OCI-LY7 (cell line): Measurements from ENCODE around the gene GPX6.

Source experiments
- EZH2phosphoT487 ChIP-seq: fragments of 200-600 bp; sonication (generic); IDR thresholded peaks from 2 replicates; pipeline ENCODE4 v1.6.1; 2018; ENCODE audit warnings: low read depth, borderline replicate concordance, mild to moderate bottlenecking, mixed run types, antibody characterized with exemption, low read length, moderate library complexity, mixed read lengths
- TF ChIP-seq, protein P1 (sequence below): fragments of 200-600 bp; sonication (generic); conservative IDR thresholded peaks from 2 replicates; pipeline ENCODE4 v1.5.1; 2014; ENCODE audit warnings: mild to moderate bottlenecking, antibody characterized with exemption, low read length, moderate library complexity, mixed read lengths

DNA sequence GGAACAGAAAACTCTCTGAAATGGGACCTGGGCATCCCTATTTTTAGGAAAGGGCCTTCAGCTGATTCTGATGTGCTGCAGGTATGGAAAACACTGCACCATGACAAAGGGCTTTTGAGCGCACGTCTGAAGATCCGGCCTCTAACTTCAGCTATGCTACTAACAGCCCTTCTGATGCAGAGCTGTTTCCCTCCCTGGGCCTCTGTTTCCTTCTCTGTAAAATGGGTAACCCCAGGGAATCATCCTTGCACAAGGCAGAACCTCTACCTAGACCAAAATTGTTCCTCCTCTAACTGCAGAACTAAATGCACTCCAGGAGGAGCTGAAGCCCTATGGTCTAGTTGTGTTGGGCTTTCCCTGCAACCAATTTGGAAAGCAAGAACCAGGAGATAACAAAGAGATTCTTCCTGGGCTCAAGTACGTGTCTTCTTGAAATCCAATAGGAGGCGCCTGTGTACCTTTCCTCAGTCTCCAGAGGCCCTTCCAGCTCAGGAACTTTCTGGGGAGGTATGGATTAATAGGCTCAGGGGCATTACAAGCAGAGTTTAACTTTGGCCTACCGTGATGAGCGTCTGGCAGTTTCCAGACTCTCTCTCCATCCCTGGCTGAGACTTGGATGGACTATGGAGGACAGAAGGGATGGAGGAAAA, 16.0 kb upstream of the GPX6 start:
- TF ChIP-seq, protein P1, sequence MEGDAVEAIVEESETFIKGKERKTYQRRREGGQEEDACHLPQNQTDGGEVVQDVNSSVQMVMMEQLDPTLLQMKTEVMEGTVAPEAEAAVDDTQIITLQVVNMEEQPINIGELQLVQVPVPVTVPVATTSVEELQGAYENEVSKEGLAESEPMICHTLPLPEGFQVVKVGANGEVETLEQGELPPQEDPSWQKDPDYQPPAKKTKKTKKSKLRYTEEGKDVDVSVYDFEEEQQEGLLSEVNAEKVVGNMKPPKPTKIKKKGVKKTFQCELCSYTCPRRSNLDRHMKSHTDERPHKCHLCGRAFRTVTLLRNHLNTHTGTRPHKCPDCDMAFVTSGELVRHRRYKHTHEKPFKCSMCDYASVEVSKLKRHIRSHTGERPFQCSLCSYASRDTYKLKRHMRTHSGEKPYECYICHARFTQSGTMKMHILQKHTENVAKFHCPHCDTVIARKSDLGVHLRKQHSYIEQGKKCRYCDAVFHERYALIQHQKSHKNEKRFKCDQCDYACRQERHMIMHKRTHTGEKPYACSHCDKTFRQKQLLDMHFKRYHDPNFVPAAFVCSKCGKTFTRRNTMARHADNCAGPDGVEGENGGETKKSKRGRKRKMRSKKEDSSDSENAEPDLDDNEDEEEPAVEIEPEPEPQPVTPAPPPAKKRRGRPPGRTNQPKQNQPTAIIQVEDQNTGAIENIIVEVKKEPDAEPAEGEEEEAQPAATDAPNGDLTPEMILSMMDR = peak; percentile 40
- no peak for TF ChIP-seq EZH2phosphoT487
